Activated naive CD4-positive, alpha-beta T cell treated with anti-CD3 and anti-CD28 coated beads for 36 hours (primary cell): Measurements from ENCODE around the gene CNDP2. TPM values are rescaled to one million over a fixed set of nuclear protein-coding genes. Genes with fewer than 3 reads are reported as not detected.
"Not testable (repeated sequence)": the region's sequence is repeated elsewhere in the genome, so short reads cannot be mapped to it uniquely, and the experiment has no call there.

Experiments
- CTCF ChIA-PET: fragments of 350-600 bp; sonication (Branson Sonifier 250); formaldehyde crosslinking; loops from one replicate; lab custom pipeline; 2021; ENCODE audit warnings: antibody characterized with exemption; lab: Charles Lee
- DNase-seq: peaks from one replicate; pipeline ENCODE4 v3.0.0-alpha.2; 2020
- H3K27ac Mint-ChIP-seq: one replicate; pipeline ENCODE4 v1.8.0; 2021; ENCODE audit warnings: mild to moderate bottlenecking, mixed read lengths
- H3K27me3 Mint-ChIP-seq: one replicate; pipeline ENCODE4 v1.8.0; 2021; ENCODE audit warnings: low read depth, mixed read lengths
- H3K36me3 Mint-ChIP-seq: one replicate; pipeline ENCODE4 v1.8.0; 2021; ENCODE audit warnings: low read depth, mixed read lengths
- H3K4me1 Mint-ChIP-seq: one replicate; pipeline ENCODE4 v1.8.0; 2021; ENCODE audit warnings: low read depth, mixed read lengths
- H3K4me3 Mint-ChIP-seq: one replicate; pipeline ENCODE4 v1.8.0; 2021; ENCODE audit warnings: mild to moderate bottlenecking, moderate library complexity, mixed read lengths
- H3K9me3 Mint-ChIP-seq: one replicate; pipeline ENCODE4 v1.8.0; 2021; ENCODE audit warnings: mixed read lengths
- intact Hi-C: fragments of 100-400 bp; cut with micrococcal nuclease; formaldehyde crosslinking; loops from one replicate; pipeline ENCODE4 v1.15.1; 2023
- total RNA-seq, 2 experiments: library from RNA; stranded (reverse); gene quantifications; one replicate each; pipeline ENCODE4 v1.2.3, GENCODE V29; 2021

The CNDP2 gene
- total RNA-seq, 2 experiments from 2014 or later = 101 to 107 TPM

- CTCF ChIA-PET = interaction anchor here (1.0 to 3.9 kb wide), 6 partner anchors 10 to 414 kb away, joined by 3 to 15 read pairs (median 4); no protein-coding TSS in a partner anchor
Observed at GRCh38 chr18:74496508-74497323, 553 bp downstream of the CNDP2 start.

GRCh38 chr18:74497324-74497676, 1.1 kb downstream of the CNDP2 start:
- Mint-ChIP-seq H3K27ac (peak overlapping the region; percentile 98), H3K4me3 (peak overlapping the region; percentile 98), H3K36me3 (peaks cover 27% of the 10 kb centered on the region), H3K9me3 (no peaks in the 10 kb centered on the region), H3K4me1 (peaks cover 46% of the 10 kb centered on the region), H3K27me3 (no peaks in the 10 kb centered on the region)
- intact Hi-C loops = loop anchor here (5.0 to 10.0 kb wide), 5 partner anchors 90 to 1878 kb away; no protein-coding TSS in a partner anchor
- peak; percentile 12 for DNase-seq
- CTCF ChIA-PET = interaction anchor here (1.5 to 3.9 kb wide), 2 partner anchors 11 to 144 kb away, joined by 3 to 15 read pairs; no protein-coding TSS in a partner anchor

More at GRCh38 chr18:74496508-74497323, 553 bp downstream of the CNDP2 start:
- peak overlapping the region; percentile 98 for H3K4me3 Mint-ChIP-seq
- peak overlapping the region; percentile 98 for H3K27ac Mint-ChIP-seq
- no peaks in the 10 kb centered on the region for H3K9me3 Mint-ChIP-seq
- no peaks in the 10 kb centered on the region for H3K27me3 Mint-ChIP-seq
- intact Hi-C loops = loop anchor here (1.0 to 10.0 kb wide), 7 partner anchors 89 to 1878 kb away; partner anchors contain the start of genes TSHZ1 and ZNF407
- DNase-seq = peak; percentile 41
- H3K4me1 Mint-ChIP-seq = peaks cover 44% of the 10 kb centered on the region
- H3K36me3 Mint-ChIP-seq = peaks cover 22% of the 10 kb centered on the region

DNA sequence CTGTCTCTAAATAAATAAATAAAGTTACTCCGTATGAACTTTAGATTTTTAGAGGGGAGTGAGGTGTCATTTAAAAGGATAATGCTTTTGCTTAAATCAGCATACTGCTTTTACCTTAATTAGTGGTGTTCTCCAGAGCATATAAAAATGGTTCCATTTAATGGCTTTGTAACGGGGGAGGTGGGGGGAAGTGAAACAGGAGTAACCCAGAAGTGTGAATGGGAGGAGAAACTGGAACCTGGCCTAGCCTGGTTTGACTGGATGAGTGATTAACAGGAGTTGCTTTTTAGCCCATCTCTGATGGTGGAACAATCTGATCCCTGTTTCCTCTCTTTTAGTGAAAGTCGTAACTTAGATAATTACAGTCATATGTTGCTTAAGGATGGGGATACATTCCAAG, 1.6 kb downstream of the CNDP2 start:
- H3K36me3 Mint-ChIP-seq = peaks cover 28% of the 10 kb centered on the region
- CTCF ChIA-PET = interaction anchor here (0.7 to 3.9 kb wide), 3 partner anchors 10 to 144 kb away, joined by 3 to 15 read pairs (median 7); no protein-coding TSS in a partner anchor
- peak overlapping the region; percentile 98 for H3K27ac Mint-ChIP-seq
- peak; percentile 18 for DNase-seq
- no peaks in the 10 kb centered on the region for H3K9me3 Mint-ChIP-seq
- H3K27me3 Mint-ChIP-seq = no peaks in the 10 kb centered on the region
- H3K4me3 Mint-ChIP-seq = peak overlapping the region; percentile 98
- intact Hi-C loops = loop anchor here (2.0 to 10.0 kb wide), 6 partner anchors 90 to 1877 kb away; no protein-coding TSS in a partner anchor
- H3K4me1 Mint-ChIP-seq = peaks cover 46% of the 10 kb centered on the region

DNA sequence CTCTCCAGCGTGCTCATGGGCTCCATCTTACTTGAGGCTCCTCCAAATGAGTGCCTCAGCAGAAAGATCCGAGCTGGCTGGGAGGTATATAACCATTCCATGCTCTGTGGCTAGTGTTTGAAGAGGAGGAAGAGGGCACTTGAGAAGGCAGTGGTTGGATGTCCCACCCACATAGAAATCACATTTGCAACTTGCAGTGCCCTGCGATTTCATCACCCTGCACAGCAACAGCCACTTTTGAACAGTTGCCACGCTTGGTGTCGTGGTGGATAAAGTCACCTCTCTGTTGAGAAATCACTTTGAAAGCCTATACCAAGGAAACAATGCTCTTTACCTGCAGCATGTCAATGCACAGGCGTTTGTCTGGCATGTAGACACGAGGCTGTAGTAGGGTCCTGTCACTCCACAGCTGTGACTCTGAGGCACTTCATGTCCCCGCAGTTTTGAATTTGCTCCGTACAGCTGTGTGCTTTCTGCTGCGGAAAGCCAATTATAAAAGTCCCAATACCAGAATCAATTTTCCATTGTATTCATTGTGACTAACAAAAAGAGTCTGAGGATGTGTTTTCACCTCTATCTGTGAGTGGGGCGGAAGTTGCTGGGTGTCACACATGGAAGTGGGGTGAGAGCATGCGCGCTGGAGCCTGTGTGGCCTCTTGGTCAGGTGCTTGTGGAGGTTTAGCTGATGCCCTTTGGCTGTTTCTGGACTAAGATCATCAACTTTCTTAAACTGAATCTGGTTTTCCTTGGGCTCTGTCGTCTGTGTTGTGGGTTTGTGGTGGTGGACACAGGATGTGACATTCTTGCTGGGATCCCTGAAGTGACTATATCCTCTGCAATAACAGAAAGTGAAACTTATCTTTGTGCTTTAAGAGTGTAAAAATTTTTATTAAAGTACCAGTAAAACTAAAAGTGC, 2.8 kb downstream of the CNDP2 start:
- Mint-ChIP-seq H3K4me1 (peaks cover 46% of the 10 kb centered on the region), H3K9me3 (no peaks in the 10 kb centered on the region)
- intact Hi-C loops = loop anchor here (1.0 to 10.0 kb wide), 10 partner anchors 53 to 1876 kb away; partner anchors contain the start of gene TIMM21

GRCh38 chr18:74499633-74500032, 3.5 kb downstream of the CNDP2 start:
- H3K27ac Mint-ChIP-seq = peak overlapping the region; percentile 98
- CTCF ChIA-PET = interaction anchor here (0.6 to 1.3 kb wide), 3 partner anchors 52 to 212 kb away, joined by 3 read pairs; no protein-coding TSS in a partner anchor
- H3K4me1 Mint-ChIP-seq = peaks cover 44% of the 10 kb centered on the region
- DNase-seq = peak; percentile 66
- intact Hi-C loops = loop anchor here (1.0 to 10.0 kb wide), 10 partner anchors 53 to 1875 kb away; partner anchors contain the start of gene TIMM21
- peaks cover 37% of the 10 kb centered on the region for H3K36me3 Mint-ChIP-seq
- peak overlapping the region; percentile 86 for H3K4me3 Mint-ChIP-seq
- no peaks in the 10 kb centered on the region for H3K27me3 Mint-ChIP-seq
- no peaks in the 10 kb centered on the region for H3K9me3 Mint-ChIP-seq

More for the DNA sequence above, 2.8 kb downstream of the CNDP2 start:
- H3K4me3 Mint-ChIP-seq = peak overlapping the region; percentile 86
- H3K36me3 Mint-ChIP-seq = peaks cover 36% of the 10 kb centered on the region
- CTCF ChIA-PET = interaction anchor here (1.3 to 3.9 kb wide), 2 partner anchors 53 to 145 kb away, joined by 7 to 15 read pairs; no protein-coding TSS in a partner anchor
- no peaks in the 10 kb centered on the region for H3K27me3 Mint-ChIP-seq
- peak; percentile 88 for DNase-seq
- peak overlapping the region; percentile 98 for H3K27ac Mint-ChIP-seq

DNA sequence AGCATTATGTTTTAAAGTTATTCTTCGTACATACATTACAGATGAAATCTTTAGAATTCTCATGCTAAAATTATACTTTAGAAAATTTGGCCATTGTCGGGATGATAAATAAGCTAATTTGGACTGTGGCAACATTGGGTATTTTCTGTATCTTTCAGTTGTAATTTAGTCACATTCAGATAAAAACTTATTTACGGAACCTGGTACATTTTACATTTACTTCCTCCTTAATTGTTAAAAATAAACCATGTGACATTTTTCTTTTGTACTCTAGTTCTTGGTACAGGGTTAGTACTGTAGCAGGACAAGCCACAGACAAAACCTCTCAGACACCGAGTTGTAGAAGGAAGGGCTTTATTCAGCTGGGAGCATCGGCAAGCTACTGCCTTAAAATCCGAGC, 4.2 kb downstream of the CNDP2 start:
- H3K4me1 Mint-ChIP-seq = peaks cover 43% of the 10 kb centered on the region
- intact Hi-C loops = no loop called here

GRCh38 chr18:74500774-74501173, 4.6 kb downstream of the CNDP2 start:
- Mint-ChIP-seq H3K4me1 (peaks cover 43% of the 10 kb centered on the region), H3K36me3 (peaks cover 40% of the 10 kb centered on the region), H3K4me3 (peak overlapping the region; percentile 51), H3K27ac (peak overlapping the region; percentile 79)
- H3K9me3 Mint-ChIP-seq, DNase-seq, intact Hi-C loops, H3K27me3 Mint-ChIP-seq: not testable (repeated sequence)
- CTCF ChIA-PET = interaction anchor here (1.0 to 1.3 kb wide), 2 partner anchors 51 to 53 kb away, joined by 3 read pairs; no protein-coding TSS in a partner anchor

More for the DNA sequence above, 4.2 kb downstream of the CNDP2 start:
- CTCF ChIA-PET = interaction anchor here (1.0 to 1.3 kb wide), 2 partner anchors 51 to 54 kb away, joined by 3 read pairs; no protein-coding TSS in a partner anchor
- Mint-ChIP-seq H3K9me3 (no peaks in the 10 kb centered on the region), H3K27me3 (no peaks in the 10 kb centered on the region), H3K4me3 (peak overlapping the region; percentile 51), H3K36me3 (peaks cover 37% of the 10 kb centered on the region), H3K27ac (peak overlapping the region; percentile 79)
- DNase-seq = no peak

GRCh38 chr18:74501386-74501785, 5.2 kb downstream of the CNDP2 start:
- intact Hi-C loops = no loop called here
- Mint-ChIP-seq H3K4me3 (no peak overlapping the region), H3K4me1 (peaks cover 43% of the 10 kb centered on the region), H3K9me3 (no peaks in the 10 kb centered on the region), H3K27ac (no peak overlapping the region), H3K36me3 (peaks cover 41% of the 10 kb centered on the region), H3K27me3 (no peaks in the 10 kb centered on the region)
- CTCF ChIA-PET = no interaction called here
- no peak for DNase-seq

- no peak overlapping the region for H3K27ac Mint-ChIP-seq
- no peaks in the 10 kb centered on the region for H3K9me3 Mint-ChIP-seq
- H3K4me3 Mint-ChIP-seq = no peak overlapping the region
- peaks cover 29% of the 10 kb centered on the region for H3K4me1 Mint-ChIP-seq
- no peaks in the 10 kb centered on the region for H3K27me3 Mint-ChIP-seq
- H3K36me3 Mint-ChIP-seq = peaks cover 48% of the 10 kb centered on the region
- DNase-seq = no peak
- intact Hi-C loops = no loop called here
- CTCF ChIA-PET = interaction anchor here (0.6 to 1.2 kb wide), 3 partner anchors 104 to 304 kb away, joined by 3 to 8 read pairs (median 4); no protein-coding TSS in a partner anchor
Observed at GRCh38 chr18:74503137-74503536, 7.0 kb downstream of the CNDP2 start.

DNA sequence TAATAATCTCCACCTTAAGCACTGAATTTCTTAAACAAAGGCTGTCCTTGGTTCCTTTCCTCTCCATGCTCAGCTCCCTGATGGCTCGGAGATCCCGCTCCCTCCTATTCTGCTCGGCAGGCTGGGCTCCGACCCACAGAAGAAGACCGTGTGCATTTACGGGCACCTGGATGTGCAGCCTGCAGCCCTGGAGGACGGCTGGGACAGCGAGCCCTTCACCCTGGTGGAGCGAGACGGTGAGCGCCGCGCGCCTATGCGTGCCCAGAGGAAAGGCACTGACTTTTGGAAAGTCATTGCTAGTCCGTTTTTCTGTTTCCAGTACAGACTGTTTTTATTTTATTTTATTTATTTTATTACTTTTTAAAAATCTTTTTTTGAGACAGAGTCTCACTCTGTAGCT, 9.6 kb downstream of the CNDP2 start:
- intact Hi-C loops = no loop called here
- H3K4me3 Mint-ChIP-seq = no peak overlapping the region
- H3K9me3 Mint-ChIP-seq = no peaks in the 10 kb centered on the region
- H3K27ac Mint-ChIP-seq = no peak overlapping the region
- peaks cover 9% of the 10 kb centered on the region for H3K4me1 Mint-ChIP-seq
- DNase-seq = no peak
- H3K36me3 Mint-ChIP-seq = peaks cover 51% of the 10 kb centered on the region
- H3K27me3 Mint-ChIP-seq = no peaks in the 10 kb centered on the region
- CTCF ChIA-PET = no interaction called here

GRCh38 chr18:74506448-74507084, 10.4 kb downstream of the CNDP2 start:
- H3K4me3 Mint-ChIP-seq = no peak overlapping the region
- no peaks in the 10 kb centered on the region for H3K9me3 Mint-ChIP-seq
- no peak overlapping the region for H3K27ac Mint-ChIP-seq
- peaks cover 2% of the 10 kb centered on the region for H3K4me1 Mint-ChIP-seq
- DNase-seq = no peak
- peaks cover 47% of the 10 kb centered on the region for H3K36me3 Mint-ChIP-seq
- intact Hi-C loops = no loop called here
- no peaks in the 10 kb centered on the region for H3K27me3 Mint-ChIP-seq
- CTCF ChIA-PET = no interaction called here
